Nephron (organoid): ENCODE results near the gene HAUS7.

Experiments used
- H3K27ac Mint-ChIP-seq, 3 experiments: 2 replicates each; pipeline ENCODE4 v1.8.0; 2020; ENCODE audit warnings: mixed read lengths in 3 of 3, mild to moderate bottlenecking in 2 of 3, moderate library complexity in 1 of 3
- H3K27me3 Mint-ChIP-seq: 2 replicates; pipeline ENCODE4 v1.8.0; 2021; ENCODE audit warnings: low read depth, mild to moderate bottlenecking, moderate library complexity, mixed read lengths
- H3K36me3 Mint-ChIP-seq: 2 replicates; pipeline ENCODE4 v1.8.0; 2020; ENCODE audit warnings: low read depth, mixed read lengths
- H3K4me1 Mint-ChIP-seq: 2 replicates; pipeline ENCODE4 v1.8.0; 2020; ENCODE audit warnings: mixed read lengths
- H3K4me3 Mint-ChIP-seq, 3 experiments: 2 replicates each; pipeline ENCODE4 v1.8.0; 2020; ENCODE audit warnings: mild to moderate bottlenecking in 3 of 3, mixed read lengths in 3 of 3, moderate library complexity in 2 of 3
- H3K9me3 Mint-ChIP-seq: 2 replicates; pipeline ENCODE4 v1.8.0; 2020; ENCODE audit warnings: mixed read lengths
- CTCF ChIP-seq, 3 experiments: fragments of 200-600 bp; sonication (generic); IDR thresholded peaks; one replicate each; pipeline ENCODE4 v1.5.0; 2021; ENCODE audit warnings: antibody characterized with exemption in 3 of 3; ENCODE audit not compliant: unreplicated experiment in 3 of 3

HAUS7 gene

GRCh38 chrX:153509592-153509991 is 39.2 kb upstream of the HAUS7 start:
- Mint-ChIP-seq H3K4me3 (no peak overlapping the region), H3K9me3 (peaks cover 9% of the 10 kb centered on the region), H3K27ac (no peak overlapping the region), H3K27me3 (peaks cover 4% of the 10 kb centered on the region), H3K36me3 (no peaks in the 10 kb centered on the region), H3K4me1 (peaks cover 5% of the 10 kb centered on the region)
- no peak for TF ChIP-seq CTCF (IDR thresholded peaks at IDR 0.05; ENCODE audit: unreplicated experiment in 3 of 3)

- peaks cover 4% of the 10 kb centered on the region for H3K27me3 Mint-ChIP-seq
- H3K9me3 Mint-ChIP-seq, result peaks cover 9% of the 10 kb centered on the region
- peak overlapping the region in 1 of 3 experiments; percentile 40 for H3K4me3 Mint-ChIP-seq
- H3K36me3 Mint-ChIP-seq, result no peaks in the 10 kb centered on the region
- peak; percentile 73 to 82 (median 77) for TF ChIP-seq CTCF (IDR thresholded peaks at IDR 0.05; ENCODE audit: unreplicated experiment in 3 of 3)
- H3K27ac Mint-ChIP-seq, result no peak overlapping the region
- peaks cover 5% of the 10 kb centered on the region for H3K4me1 Mint-ChIP-seq
These were observed 37.3 kb upstream of the HAUS7 start for GRCh38 chrX:153507484-153508178.

- no peak for TF ChIP-seq CTCF (IDR thresholded peaks at IDR 0.05; ENCODE audit: unreplicated experiment in 3 of 3)
These were observed 35.0 kb upstream of the HAUS7 start for GRCh38 chrX:153505361-153505760.

GRCh38 chrX:153504445-153505016 is 34.2 kb upstream of the HAUS7 start:
- H3K27ac Mint-ChIP-seq, result peak overlapping the region in 1 of 3 experiments; percentile 47
- peaks cover 14% of the 10 kb centered on the region for H3K9me3 Mint-ChIP-seq
- no peak for TF ChIP-seq CTCF (IDR thresholded peaks at IDR 0.05; ENCODE audit: unreplicated experiment in 3 of 3)
- no peaks in the 10 kb centered on the region for H3K27me3 Mint-ChIP-seq
- peaks cover 14% of the 10 kb centered on the region for H3K4me1 Mint-ChIP-seq
- no peak overlapping the region for H3K4me3 Mint-ChIP-seq
- peaks cover 8% of the 10 kb centered on the region for H3K36me3 Mint-ChIP-seq

More at GRCh38 chrX:153505361-153505760, 35.0 kb upstream of the HAUS7 start:
- Mint-ChIP-seq H3K36me3 (peaks cover 8% of the 10 kb centered on the region), H3K9me3 (peaks cover 14% of the 10 kb centered on the region), H3K4me3 (no peak overlapping the region), H3K27ac (no peak overlapping the region), H3K4me1 (peaks cover 12% of the 10 kb centered on the region), H3K27me3 (no peaks in the 10 kb centered on the region)

- Mint-ChIP-seq H3K27ac (no peak overlapping the region), H3K4me3 (no peak overlapping the region), H3K4me1 (peaks cover 10% of the 10 kb centered on the region), H3K9me3 (peaks cover 11% of the 10 kb centered on the region), H3K36me3 (peaks cover 8% of the 10 kb centered on the region), H3K27me3 (no peaks in the 10 kb centered on the region)
- TF ChIP-seq CTCF (IDR thresholded peaks at IDR 0.05; ENCODE audit: unreplicated experiment in 3 of 3), result no peak
These were observed 32.4 kb upstream of the HAUS7 start for GRCh38 chrX:153502796-153503195.

- TF ChIP-seq CTCF (IDR thresholded peaks at IDR 0.05; ENCODE audit: unreplicated experiment in 3 of 3), result no peak
- Mint-ChIP-seq H3K4me1 (peaks cover 10% of the 10 kb centered on the region), H3K4me3 (peak overlapping the region in 1 of 3 experiments; percentile 13), H3K27ac (no peak overlapping the region), H3K27me3 (no peaks in the 10 kb centered on the region), H3K36me3 (peaks cover 8% of the 10 kb centered on the region), H3K9me3 (peaks cover 11% of the 10 kb centered on the region)
These were observed 31.8 kb upstream of the HAUS7 start for GRCh38 chrX:153502131-153502530.
